Right kidney (tissue), 1 donor: ENCODE measurements around the gene KIRREL3.

Experiments
- DNase-seq: peaks from one replicate; pipeline ENCODE4 v3.0.0-alpha.2; 2016

Gene KIRREL3

DNA sequence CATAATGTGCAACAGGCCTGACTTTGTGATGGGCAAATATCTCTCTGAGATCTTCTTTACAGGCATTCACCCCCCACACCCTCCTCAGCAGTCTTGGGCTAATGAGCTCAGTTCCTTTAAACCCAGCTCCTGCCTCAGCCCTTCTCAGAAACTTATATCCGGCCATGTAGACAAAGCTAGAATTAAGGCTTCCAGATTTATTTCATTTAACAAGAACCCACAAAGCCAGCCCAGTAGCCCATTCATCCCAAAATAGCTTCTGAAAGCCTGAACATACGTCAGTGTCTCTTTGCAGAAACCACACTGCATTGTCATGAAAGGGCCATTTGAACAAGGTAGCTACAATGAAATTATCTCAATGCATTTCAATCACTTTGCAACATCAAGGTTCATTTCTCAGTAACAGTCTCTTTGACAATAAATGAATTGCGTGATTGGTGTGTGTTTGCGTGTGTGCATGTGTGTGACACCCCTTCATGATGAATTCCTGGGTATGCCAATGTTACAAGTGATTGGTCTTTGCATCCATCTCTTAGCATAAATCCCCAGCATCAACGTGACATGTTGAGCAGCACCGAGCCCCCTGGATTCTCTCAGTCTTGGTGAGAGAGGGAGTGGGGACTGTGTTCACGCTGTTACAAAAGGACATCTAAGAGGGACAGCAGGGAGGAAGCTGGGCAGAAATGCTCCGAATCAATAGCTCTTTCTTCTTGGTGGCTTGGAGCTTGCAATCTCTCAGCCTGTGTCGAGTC is 299.6 kb downstream of the KIRREL3 start:
- DNase-seq: no peak

GRCh38 chr11:126698576-126698975 is 302.0 kb downstream of the KIRREL3 start:
- DNase-seq: no peak

- no peak for DNase-seq
These were observed 302.6 kb downstream of the KIRREL3 start for GRCh38 chr11:126697936-126698335.

DNA sequence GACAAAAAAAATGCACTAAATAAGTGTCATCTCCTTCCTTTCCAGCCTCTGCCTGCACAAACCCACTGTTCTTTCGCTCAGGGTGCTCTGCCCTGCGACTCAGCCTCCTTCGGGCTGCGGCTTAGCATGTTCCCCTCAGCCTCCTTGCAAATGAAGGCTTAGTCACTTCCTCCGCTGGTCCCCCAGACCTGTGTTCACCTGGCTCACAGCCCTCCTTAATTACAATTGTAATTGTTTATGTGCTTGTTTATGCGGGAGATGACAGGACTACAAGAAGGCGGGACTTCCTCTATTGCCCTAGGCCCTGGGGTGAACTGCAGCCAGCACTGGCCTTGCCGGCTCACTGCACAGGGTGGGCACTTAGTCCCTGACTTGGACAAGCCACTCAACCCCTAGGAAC is 303.6 kb downstream of the KIRREL3 start:
- no peak for DNase-seq

- no peak for DNase-seq
These were observed 305.3 kb downstream of the KIRREL3 start for GRCh38 chr11:126695293-126695692.

GRCh38 chr11:126694065-126694625 is 306.4 kb downstream of the KIRREL3 start:
- no peak for DNase-seq

DNA sequence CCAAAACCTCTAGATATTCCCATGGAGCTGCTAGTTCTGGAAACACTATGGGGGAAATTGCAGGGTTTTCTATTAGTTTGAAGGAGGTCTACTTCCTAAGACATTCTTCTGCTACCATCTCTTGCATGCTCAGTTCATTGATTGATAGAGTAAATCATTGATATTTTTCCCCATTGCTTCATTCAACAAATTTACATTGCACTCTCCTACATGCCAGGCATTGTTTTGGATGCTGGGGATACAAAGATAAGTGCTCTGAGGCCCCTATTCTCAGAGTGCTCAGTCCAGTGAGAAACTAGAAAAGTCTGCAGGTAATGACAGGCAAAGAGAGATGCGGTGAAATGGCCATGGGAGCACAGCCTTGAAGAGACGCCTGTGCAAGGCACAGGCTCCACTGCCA is 313.1 kb downstream of the KIRREL3 start:
- no peak for DNase-seq

DNA sequence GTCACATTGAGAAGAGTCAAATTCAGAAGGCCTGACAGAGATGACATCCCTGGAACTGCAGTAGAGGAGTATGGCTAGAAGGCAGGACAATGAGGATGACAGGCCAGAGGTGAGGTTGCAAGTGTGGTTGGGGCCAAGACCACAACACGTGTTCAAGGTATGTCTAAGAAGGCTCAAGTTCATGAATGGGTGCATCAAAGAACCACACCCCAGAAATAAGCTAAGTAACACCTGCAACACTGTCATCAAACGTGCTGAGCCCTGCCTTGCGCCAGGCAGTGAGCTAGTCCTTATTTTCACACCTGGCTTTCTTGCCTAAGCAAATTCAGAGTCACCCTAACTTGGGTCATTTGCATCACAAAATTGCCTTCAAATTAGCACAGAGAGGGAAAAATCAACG is 313.6 kb downstream of the KIRREL3 start:
- no peak for DNase-seq

GRCh38 chr11:126683766-126684728 is 316.5 kb downstream of the KIRREL3 start:
- DNase-seq: no peak

- DNase-seq: no peak
These were observed 318.0 kb downstream of the KIRREL3 start for GRCh38 chr11:126682590-126682989.

GRCh38 chr11:126680700-126681099 is 319.9 kb downstream of the KIRREL3 start:
- no peak for DNase-seq

- DNase-seq: no peak
These were observed 320.4 kb downstream of the KIRREL3 start for GRCh38 chr11:126680131-126680530.

DNA sequence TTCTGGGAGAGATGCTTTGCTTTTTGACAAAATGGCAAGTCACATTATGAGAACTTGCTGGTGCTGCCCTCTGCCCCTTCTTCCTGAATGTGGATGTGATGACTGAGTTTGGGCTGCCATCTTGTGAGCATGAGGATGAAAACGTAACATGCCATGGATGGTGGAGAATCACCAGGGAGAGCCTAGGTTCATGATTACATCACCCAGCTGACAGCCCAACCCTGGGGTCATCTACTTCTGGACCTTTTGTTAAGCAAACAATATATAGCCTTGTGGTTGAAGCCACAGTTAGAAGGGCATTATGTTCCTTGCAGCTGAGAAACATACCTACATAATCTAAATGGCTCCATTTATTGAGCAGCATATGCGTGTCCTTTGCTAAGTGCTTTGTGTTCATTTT is 321.5 kb downstream of the KIRREL3 start:
- no peak for DNase-seq

DNA sequence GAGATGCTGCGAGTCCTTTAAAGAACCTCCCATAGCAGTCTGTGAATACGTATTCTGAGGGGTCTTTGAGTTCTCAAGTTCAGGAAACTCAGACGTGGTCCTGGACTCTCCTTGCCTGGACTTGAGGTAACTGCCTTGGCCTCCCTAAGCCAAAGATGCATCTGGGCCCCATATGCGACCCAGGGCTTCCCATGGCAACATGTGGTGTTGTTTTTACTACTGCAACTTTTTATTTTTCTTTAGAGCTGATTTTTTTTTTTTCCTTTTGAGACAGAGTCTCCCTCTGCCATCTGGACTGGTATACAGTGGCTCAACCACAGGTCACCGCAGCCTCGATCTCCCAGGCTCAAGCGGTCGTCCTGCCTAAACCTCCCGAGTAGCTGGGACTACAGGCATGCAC is 324.0 kb downstream of the KIRREL3 start:
- DNase-seq: no peak

DNA sequence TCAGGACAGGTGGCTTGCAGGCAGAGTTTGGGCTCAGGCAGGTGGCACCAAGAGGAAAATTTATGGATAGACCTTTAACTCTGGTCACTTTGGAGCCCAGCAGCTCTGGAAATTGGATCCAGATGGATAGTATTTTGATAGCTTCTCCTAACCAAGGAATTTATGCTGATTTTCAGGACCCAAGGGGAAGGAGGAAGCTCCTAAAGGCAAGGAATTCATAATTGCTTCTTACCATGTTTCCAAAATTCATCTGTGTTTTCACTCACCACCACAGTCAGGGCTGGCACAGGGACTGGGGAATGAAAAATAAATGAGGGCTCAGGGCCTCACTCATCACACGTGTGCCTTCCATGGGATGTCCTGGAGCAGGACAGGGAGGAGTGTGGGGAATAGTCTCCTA is 327.3 kb downstream of the KIRREL3 start:
- no peak for DNase-seq

DNA sequence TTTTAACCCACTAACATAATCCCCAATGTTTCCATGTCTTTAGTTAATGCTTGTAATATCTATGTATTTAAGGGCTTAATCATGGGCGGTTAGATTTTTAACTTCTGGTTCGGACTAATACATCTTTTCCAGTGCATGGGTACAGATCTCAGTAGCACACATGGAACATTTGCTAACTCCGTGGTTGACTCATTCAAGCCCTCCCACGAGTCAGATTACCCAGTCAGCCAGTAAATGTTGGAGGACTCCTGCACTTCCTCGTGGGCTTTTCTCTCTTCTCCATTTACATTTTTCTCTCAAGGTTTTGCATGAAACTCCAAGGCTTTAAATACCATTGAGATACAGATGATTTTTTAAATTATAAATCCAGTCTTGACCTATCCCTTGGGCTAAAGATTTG is 331.2 kb downstream of the KIRREL3 start:
- no peak for DNase-seq

DNA sequence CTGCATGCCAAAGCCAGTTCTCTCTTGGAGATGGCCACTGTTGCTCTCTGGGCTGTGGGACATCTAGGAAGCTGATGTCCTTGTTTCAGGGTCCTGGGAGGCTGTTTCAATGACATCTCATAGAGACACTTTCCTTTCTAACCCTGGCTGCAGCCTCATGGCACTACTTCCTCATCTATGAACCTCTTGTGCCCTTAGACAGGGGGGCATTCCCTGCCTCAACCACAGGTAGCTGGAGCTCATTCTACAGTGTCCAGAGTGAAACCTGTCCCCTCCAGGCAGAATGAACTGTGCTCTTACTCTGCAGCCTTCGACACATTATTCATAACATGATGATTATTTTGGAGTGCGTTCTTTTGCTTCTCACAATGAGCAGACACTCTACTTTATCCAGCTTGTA is 335.9 kb downstream of the KIRREL3 start:
- no peak for DNase-seq

- DNase-seq: no peak
These were observed 336.6 kb downstream of the KIRREL3 start for GRCh38 chr11:126663749-126664592.

- DNase-seq: no peak
These were observed 338.4 kb downstream of the KIRREL3 start for GRCh38 chr11:126662035-126662790.

- DNase-seq: no peak
These were observed 339.7 kb downstream of the KIRREL3 start for GRCh38 chr11:126660761-126661425.

GRCh38 chr11:126660321-126660720 is 340.2 kb downstream of the KIRREL3 start:
- no peak for DNase-seq
